ENCODE data around the gene CACNG1.

GRCh38 chr17:67052720-67053437 is 8.5 kb downstream of the CACNG1 start:
- TF ChIP-seq, protein P1, sequence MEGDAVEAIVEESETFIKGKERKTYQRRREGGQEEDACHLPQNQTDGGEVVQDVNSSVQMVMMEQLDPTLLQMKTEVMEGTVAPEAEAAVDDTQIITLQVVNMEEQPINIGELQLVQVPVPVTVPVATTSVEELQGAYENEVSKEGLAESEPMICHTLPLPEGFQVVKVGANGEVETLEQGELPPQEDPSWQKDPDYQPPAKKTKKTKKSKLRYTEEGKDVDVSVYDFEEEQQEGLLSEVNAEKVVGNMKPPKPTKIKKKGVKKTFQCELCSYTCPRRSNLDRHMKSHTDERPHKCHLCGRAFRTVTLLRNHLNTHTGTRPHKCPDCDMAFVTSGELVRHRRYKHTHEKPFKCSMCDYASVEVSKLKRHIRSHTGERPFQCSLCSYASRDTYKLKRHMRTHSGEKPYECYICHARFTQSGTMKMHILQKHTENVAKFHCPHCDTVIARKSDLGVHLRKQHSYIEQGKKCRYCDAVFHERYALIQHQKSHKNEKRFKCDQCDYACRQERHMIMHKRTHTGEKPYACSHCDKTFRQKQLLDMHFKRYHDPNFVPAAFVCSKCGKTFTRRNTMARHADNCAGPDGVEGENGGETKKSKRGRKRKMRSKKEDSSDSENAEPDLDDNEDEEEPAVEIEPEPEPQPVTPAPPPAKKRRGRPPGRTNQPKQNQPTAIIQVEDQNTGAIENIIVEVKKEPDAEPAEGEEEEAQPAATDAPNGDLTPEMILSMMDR (IDR thresholded peaks at IDR 0.05; ENCODE audit: insufficient read depth, low read length) = no peak
- TF ChIP-seq POLR2AphosphoS5 (IDR thresholded peaks at IDR 0.05; ENCODE audit: low read depth) (no peak), SPI1 (IDR thresholded peaks at IDR 0.05; ENCODE audit: borderline replicate concordance, low read depth) (no peak)
